ENCODE data around the gene WNT6. TPM values are rescaled to one million over a fixed set of nuclear protein-coding genes. Genes with fewer than 3 reads are reported as not detected.

Gene WNT6
- polyA plus RNA-seq, 4 donors = 0.20 to 1.9 (median 0.43) TPM

DNA sequence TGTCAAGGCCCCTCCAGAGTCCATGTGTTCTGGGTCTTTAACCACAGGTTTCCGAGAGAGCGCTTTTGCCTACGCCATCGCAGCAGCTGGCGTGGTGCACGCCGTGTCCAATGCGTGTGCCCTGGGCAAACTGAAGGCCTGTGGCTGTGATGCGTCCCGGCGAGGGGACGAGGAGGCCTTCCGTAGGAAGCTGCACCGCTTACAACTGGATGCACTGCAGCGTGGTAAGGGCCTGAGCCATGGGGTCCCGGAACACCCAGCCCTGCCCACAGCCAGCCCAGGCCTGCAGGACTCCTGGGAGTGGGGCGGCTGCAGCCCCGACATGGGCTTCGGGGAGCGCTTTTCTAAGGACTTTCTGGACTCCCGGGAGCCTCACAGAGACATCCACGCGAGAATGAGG, 30.3 kb downstream of the WNT6 start:
- DNase-seq (ENCODE audit: low read depth in 4 of 4, low spot score in 3 of 4) = no peak

DNA sequence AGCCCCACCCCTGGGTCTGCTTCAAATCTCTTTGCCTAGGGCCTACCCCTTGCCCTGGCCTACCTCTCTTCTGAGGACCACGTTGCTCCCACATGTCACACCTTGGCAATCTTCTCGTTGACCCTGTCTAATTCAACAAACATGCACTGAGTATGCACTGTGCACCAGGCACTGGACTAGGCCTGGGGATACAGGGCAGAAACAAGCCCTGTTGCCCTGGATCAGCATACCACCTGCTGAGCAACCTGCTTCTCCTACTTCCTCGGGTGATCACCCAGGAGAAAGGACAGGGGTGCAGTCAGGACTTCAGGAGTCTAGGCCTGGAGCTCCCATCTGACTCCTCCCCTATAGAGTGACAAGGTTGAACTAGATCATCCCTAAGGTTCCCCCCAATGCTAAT, 30.8 kb downstream of the WNT6 start:
- no peak for DNase-seq (ENCODE audit: low read depth in 4 of 4, low spot score in 3 of 4)

DNA sequence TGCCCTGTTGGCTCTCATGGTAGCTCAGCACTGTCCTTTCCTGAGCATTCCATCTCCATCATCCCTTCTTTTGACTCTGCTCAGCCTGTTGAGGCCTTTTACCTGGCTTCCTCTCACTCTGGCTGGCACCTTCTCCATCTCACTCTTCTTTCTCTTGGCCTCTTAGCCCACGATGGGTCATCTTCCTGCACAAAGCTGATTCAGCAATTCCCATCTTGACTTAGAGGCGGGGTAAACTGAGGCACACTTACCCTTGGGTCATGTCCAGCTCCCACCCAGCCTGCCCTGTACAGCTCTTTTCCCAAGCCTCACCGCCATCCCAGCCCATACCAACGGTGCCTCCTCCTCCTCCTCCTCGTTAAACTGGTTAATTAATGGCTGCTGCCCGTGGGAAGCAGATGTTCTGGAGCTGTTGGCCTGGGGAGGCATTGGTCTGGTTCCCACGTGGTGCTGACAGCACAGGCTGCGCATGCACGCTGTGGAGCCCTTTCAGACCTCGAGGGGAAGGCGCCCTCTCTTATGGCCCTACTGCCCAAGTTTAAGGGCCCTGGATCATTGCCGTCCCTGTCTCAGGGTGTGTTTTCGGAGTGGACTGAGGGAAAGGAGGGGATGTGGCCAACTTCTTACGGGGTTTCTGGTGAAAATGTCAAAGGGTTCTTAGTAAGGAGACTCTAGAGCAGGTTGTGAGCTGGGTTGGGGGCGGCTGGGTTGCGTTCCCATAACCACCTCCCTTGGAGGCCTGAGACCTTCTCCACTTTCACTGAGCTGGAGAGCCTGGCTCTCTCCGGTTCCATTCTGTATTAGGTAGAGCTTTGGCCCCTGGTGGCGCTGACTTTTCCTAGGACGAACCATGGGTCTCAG, 31.9 kb downstream of the WNT6 start:
- no peak for DNase-seq (ENCODE audit: low read depth in 4 of 4, low spot score in 3 of 4)

DNA sequence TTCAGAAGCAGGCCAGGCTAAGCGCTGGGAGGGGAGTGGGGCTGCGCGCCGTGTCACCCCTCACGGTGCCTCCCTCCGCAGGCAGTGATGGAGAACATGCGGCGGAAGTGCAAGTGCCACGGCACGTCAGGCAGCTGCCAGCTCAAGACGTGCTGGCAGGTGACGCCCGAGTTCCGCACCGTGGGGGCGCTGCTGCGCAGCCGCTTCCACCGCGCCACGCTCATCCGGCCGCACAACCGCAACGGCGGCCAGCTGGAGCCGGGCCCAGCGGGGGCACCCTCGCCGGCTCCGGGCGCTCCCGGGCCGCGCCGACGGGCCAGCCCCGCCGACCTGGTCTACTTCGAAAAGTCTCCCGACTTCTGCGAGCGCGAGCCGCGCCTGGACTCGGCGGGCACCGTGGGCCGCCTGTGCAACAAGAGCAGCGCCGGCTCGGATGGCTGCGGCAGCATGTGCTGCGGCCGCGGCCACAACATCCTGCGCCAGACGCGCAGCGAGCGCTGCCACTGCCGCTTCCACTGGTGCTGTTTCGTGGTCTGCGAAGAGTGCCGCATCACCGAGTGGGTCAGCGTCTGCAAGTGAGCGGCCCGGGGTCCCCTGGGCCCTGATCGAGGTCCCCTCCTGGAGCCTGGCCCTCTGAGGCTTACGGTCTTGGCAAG, 33.2 kb downstream of the WNT6 start:
- no peak for DNase-seq (ENCODE audit: low read depth in 4 of 4, low spot score in 3 of 4)

DNA sequence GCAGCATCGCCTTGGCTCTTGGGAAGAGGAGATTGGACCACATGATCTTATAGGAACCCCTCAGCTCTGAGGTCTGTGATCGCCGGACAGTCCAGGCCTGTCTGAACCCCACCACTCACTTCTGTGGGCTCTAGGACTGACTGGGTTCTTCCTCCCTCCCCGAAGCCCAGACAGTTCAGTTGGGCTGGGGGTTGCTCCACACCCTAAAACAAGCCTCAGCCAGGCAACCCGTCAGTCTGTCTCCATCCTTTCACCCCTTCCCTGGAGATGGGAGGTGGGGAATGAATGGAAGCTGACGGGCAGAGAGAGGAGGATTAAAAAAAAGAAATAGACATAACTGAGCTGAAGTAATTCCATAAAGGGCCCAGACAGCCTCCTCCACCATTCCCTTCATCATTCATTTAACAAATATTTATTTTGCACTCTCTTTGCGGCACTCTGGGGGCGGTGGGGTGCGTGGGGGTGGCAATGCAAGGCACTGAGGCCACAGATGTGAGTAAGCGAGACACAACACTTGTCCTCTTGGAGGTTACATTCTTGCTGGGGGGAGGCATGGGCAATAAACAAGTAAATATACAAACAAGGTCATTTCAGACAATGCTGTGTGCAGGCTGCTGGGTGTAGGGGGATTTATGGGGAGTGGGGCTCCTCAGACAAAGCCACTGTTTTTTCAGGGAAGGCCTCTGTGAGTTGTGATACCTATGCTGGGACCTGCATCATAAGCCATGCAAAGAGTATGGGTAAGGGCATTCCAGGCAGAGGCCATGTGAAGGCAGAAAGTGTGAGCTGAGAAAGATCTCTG, 33.9 kb downstream of the WNT6 start:
- no peak for DNase-seq (ENCODE audit: low read depth in 4 of 4, low spot score in 3 of 4)

DNA sequence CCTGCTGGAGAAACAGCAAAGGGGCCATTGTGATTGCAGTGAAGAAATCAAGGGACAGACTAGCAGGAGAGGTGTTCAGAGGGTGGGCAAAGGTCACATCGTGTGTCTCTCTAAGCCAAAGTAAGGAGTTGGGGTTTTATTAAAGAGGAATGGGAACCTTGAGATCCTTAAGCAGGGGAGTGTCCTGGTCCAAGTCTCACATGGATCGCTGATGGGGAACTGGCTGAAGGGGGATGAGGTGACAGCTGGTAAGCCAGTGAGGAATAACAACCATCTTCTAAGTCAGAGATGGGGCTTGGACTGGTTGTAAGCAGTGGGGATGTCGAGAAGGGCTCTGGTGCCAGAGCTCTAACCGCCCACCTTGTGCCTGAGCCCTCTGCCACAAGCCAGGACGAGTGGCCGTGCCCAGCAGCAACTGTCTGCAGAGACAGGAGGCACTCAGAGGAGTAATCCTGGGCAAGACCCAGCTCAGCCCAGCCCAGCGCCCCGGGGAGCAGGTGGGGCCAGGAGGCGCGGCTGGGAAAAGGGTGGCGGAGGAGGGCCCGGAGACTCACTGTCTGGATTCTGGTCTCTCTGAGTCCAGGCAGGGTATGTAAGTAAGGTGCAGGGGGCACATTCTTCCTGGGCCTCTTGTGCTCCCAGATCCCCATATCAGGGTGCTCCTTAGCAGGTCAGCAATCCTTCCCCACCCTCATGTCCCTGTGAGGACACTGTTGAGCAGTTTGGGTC, 34.7 kb downstream of the WNT6 start:
- DNase-seq (ENCODE audit: low read depth in 4 of 4, low spot score in 3 of 4) = no peak

DNA sequence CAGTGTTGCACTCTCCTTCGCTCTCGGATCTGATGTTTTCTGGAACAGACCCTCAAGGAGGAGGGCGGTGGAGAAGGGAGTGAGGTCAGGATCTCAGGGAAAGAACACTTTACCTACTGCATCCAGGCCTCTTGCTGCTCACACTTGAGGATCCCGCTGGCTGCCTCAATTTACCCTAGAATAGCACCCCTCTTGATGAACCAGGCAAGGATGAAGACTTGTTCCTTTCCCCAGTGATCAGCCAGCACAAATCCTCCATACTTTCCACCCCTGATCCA, 35.2 kb downstream of the WNT6 start:
- DNase-seq (ENCODE audit: low read depth in 4 of 4, low spot score in 3 of 4) = no peak

DNA sequence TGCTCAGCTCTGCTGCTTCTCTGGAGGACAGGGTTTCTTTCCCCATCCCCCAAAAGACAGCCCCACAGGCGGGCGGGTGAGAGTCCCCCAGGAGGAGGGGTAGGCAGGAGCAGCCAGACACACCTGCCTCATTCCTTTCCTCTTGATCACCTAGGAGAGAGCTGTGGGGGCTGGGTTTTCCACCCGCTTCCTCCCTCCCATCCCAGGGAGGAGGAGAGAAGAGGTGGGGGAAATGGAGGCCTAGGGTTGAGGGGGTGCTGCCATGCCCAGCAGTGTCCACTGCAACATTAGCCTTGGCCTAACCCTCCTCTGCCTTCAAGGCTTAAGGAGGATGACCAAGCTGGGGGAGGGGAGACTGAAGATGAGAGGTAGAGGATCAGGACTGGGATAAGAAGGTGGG, 35.7 kb downstream of the WNT6 start:
- DNase-seq (ENCODE audit: low read depth in 4 of 4, low spot score in 3 of 4) = no peak

DNA sequence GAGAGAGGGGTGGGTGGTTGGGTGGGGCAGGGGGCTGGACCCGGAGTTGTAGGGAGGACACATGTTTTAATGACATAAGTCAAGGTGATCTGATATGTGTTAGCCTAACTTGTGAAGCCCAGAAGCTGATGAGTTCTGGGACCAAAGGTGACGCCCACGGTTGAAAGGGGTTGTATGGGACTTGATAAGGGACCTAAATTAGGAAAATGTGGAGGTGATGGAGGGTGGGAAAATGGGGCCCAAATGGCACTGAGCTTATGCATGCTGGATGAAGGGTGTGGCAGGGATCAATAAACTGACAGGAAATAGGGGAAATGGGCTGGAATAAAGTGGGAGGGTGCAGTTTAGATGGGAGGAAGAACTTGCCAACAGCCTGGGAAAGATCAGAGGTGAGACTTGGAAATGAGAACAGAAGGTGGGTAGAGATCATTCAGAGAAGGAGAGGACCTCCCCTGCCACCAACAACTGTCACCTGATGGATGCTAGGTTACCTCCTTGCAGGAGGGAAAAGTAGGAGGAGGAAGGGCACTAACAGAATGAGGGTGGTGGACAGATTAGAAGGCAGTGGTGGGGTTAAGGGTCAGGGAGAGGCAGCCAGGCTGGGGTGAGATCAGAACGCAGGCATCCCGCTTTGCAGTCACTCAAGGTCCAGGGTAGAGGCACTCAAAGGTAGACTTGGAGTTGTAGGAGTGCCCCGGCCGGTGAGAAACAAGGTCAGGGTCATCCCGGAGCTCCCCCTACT, 36.3 kb downstream of the WNT6 start:
- no peak for DNase-seq (ENCODE audit: low read depth in 4 of 4, low spot score in 3 of 4)

DNA sequence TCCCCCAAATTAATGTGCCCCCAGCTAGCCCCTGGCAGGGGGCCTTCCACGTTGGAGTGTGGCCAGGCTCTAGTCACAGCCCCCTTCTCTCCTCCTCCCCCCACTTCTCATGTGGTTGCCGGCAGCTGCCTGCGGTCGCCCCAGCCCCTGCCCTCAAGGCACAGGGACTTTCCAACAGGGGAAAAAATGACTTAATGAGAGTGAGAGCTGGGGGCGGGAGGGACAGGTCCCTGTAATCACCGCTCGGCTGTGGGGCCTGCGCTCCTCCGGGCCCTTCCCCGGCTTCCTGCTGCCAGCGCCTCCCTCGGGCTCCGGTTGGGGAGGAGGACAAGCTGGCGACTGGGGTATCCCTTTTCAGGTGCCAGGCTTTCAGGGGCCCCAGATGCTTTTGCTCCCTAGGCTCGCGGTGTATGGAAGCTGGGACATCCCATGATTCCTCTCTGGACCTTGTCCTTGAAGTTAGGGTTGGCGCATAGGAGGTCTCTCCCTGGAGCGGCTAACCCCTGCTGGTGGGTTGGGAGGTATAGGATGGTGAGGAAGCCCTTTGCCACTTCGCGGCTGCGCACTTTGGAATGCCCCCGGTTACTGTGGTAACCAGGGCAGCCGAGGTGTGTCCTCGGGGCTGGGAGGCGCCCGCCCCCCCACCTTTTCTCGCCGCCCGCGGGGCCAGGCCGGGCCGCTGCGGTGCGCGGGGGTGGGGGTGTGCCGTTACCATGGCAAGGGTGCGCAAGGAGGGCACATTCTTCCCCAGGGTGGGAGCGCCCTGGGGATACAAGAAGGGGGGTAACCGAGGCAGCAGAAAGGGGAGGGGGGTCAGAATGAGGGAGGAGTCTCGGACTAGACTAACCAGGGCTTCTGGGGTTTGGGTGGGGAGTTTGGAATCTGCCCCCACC, 37.1 kb downstream of the WNT6 start:
- no peak for DNase-seq (ENCODE audit: low read depth in 4 of 4, low spot score in 3 of 4)

DNA sequence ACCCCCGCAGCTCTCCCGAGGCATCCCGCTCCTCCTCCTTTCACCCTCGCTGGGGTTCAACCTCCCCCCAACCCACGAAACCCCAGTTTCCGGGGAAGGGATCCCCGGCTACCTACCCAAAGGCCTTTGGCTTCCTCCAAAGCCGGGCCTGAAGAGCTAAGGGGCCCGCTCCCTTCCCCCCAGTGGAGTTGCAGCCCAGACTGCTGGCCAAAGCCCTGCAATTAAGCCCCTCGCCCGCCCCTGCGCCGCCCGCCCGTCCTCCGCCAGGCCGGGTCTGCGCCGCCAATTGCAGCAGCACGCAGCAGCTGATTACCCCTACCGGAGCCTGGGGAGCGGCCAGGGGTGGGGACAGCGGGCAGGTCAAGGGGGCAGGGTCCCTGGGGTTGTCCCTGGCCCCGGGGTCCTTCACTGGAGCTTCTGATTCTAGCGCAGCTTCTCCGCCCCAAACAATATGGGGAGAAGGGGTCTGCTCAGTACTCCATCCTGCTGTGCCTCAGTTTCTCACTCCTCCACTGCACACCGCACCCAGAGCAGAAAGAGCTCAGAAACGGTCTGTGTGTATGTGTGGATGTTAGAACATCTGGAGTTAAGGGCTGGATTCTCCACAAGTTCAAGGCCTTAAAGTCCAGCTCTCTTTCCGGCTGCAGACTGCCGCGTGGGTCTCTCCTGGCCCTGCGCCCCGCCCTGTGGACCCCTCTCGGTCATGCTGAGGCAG, 37.9 kb downstream of the WNT6 start:
- no peak for DNase-seq (ENCODE audit: low read depth in 4 of 4, low spot score in 3 of 4)

DNA sequence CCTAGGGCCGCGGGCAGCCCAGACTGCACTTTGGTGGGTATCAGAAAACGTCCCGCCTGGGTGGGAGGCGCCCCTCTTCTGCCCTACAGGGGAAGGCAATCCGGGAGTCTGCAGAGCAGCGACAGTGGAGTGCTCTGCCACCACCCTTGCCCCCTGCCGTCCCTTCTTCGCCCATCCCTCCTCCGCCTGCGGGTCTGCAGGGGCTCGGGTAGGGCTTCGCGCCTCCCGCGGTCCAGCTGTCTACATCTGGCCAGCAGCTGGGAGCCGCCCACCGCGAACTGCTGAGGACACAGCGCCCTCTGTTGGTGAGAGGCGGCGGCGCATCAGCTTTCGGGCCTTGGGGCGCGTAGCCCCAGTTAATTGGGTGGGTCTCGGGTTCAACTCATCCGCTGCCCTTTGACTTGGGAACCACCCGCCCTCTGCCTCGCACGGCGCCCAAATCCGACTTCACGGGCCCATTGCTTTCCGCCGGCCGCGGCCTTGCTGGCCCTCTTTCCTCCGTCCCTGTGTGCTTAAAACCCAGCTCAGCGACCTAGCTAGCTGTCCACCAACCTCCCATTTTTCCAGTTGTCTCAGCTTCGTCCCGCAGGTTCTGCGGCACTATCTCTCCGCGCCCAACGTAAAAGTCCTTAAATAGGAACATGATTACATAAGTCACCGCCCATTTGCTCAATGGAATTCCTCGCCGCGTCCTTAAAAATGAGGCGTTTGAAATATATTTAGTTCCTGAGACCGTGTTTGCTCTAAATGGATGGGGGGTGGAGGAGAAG, 38.7 kb downstream of the WNT6 start:
- no peak for DNase-seq (ENCODE audit: low read depth in 4 of 4, low spot score in 3 of 4)

DNA sequence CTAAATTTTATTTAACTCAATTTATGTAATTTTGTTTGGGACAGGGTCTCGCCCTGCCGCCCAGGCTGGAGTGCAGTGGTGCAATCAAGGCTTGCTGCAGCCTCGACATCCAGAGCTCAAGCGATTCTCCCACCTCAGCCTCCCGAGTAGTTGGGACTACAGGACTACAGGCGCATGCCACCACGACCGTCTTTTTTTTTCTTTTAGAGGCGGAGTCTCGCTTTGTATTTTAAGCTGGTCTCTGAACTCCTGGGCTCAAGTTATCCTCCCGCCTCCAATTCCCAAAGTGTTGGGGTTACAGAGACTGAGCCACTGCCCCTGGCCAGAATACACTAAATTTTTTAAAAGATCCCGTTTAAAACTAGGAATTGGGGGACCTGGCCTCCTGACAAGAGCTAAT, 39.5 kb downstream of the WNT6 start:
- no peak for DNase-seq (ENCODE audit: low read depth in 4 of 4, low spot score in 3 of 4)

DNA sequence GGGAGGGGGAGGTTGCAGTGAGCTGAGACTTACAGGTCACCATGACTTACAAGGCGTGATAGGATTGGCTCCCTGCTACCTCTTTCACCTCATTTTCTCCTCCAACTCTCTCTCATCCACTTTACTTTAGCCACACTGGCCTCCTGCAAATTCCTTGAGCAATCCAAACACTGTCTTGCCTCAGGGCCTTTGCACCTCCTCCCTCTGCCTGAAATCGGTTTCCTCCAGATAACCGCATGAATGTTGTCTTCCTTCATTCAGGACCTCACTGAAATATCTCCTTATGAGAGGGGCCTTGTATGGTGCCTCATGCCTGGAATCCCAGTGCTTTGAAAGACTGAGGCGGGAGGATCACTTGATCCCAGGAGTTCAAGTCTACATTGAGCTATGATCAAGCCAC, 42.8 kb downstream of the WNT6 start:
- no peak for DNase-seq (ENCODE audit: low read depth in 4 of 4, low spot score in 3 of 4)

DNA sequence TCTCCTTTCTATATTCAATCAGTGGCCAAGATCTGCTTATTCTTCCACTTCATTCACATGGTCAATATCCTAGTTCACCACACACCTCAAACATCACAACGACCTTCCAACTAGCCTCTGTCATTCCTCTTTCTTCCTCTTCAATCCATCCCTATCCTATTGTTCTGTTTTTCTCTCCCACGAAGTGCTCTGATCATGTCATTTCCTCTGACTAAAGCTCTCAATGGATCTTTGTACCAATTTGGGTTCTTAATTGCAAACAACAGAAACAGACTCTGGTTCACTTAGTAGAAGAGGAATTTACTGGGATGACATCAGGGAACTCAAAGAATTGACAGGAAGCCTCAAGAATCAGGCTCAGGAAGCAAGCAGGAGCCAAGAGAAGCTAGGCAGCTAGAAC, 44.6 kb downstream of the WNT6 start:
- DNase-seq (ENCODE audit: low read depth in 4 of 4, low spot score in 3 of 4) = no peak

DNA sequence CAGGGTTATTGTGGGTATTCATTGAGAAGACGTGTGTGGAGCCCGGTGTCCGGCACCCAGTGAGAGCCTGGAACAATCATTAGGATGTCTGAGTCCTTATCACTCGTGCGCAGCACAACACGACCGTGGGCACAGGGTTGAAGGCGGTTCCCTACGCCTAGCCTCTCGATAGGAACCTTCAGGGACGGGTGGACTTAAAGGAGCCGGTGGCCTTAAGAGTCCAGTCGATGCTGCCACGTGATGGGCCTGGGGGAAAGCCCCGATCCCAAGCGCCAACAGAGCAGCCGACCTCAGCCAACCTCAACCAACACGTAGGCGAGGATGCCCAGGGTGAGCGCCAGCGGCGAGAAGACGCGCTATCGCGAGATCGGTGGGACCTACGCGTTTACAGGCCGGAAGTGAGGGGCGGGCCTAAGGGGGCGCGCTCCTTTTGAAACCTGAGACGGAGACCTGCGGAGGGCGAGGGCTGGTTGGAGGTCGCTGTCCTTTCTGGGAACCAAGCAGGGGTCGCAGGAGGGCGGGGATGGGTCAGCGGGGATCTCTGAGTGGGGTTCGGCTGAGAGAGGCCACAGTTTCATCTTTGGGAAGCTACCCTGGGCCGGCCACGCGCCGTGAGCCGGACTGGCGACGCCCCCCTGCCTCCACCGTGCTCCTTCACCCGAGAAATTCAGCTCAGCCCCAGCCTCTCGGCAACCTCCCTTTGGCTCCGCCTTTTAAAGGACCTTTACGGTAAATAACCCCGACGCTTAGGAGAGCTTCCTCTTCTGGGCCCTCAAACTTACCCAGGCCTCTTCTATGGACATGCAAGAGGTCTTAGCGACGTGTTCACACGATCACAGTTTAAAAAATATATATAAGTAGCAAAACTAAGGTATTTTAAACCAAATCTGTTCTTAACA, 49.4 kb downstream of the WNT6 start:
- DNase-seq (ENCODE audit: low read depth in 4 of 4, low spot score in 3 of 4) = peak; percentile 74 to 79 (median 76)

DNA sequence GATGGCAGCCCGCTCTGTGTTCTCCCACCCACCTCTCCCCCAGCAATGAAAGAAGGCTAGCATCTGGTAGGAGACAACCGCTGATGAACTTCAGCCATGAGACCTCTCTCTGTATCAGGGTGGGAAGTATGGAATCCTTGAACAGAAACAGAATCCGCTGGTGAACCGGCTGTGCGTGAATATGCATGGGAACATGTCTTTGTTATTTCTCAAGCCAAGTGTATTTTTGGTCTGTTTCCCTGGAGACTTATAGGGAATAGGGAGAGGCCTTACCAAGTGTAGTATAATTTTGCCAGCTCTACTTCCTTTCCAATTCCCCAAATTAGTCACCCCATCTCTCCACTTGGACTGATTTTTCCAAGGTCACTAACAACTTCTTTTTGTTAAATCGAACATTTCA, 51.1 kb downstream of the WNT6 start:
- DNase-seq (ENCODE audit: low read depth in 4 of 4, low spot score in 3 of 4) = no peak

Measured in left renal pelvis (tissue), 4 donors.